GM12801 (cell line): ENCODE results near the gene TRAF7.

Experiments used
- CTCF ChIP-seq: IDR thresholded peaks from one replicate; pipeline ENCODE4 v1.5.1; 2011; ENCODE audit warnings: control low read depth; ENCODE audit not compliant: insufficient read length; ENCODE audit errors: extremely low read depth

TRAF7 gene

DNA sequence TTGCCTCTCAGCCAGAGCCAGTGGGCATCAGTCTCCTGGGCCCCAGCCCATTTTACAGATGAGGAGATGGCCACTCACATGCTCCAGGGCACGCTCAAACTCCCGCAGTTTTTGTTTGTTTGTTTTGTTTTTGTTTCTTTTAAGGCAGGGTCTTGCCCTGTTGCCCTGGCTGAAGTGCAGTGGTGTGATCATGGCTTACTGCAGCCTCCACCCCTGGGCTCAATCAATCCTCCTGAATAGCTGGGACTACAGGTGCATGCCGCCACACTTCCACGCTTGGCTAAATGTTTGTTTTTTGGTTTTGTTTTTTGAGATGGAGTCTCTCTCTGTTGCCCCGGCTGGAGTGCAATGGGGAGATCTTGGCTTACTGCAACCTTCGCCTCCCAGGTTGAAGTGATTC lies 71.3 kb downstream of the TRAF7 start:
- no peak for TF ChIP-seq CTCF
